HepG2 (cell line): Measurements from ENCODE around the gene NDUFS7. TPM values are rescaled to one million over a fixed set of nuclear protein-coding genes. Genes with fewer than 3 reads are reported as not detected.

ENCODE experiments used
- ATAC-seq: fragments of 200-7000 bp; cut with Tn5 transposase; 3 replicates; pipeline ENCODE4 v1.9.1; 2020; ENCODE audit warnings: mild to moderate bottlenecking, moderate library complexity
- BruUV-seq: library from RNA; stranded (reverse); fragments of 400-500 nt; replicated peaks from 2 replicates; lab custom pipeline; 2021; lab: Mats Ljungman, UMichigan
- CTCF ChIA-PET: fragments of 300-600 bp; formaldehyde crosslinking; extraction: SDS; loops from one replicate; lab custom pipeline; 2021; ENCODE audit warnings: low total read pairs, inconsistent platforms, low intra/inter-chr PET ratio; lab: Yijun Ruan, JAX
- POLR2A ChIA-PET: fragments of 350-600 bp; sonication (Branson Sonifier 250); formaldehyde crosslinking; loops from one replicate; lab custom pipeline; 2020; ENCODE audit warnings: antibody characterized with exemption, inconsistent platforms; lab: Yijun Ruan, JAX
- DNase-seq: peaks from one replicate; pipeline ENCODE4 v3.0.0-alpha.2; 2015; ENCODE audit warnings: low spot score
- FAIRE-seq: peaks from 3 replicates; lab custom pipeline; 2011; peaks lifted over from hg19 to GRCh38; lab: Jason Lieb, UNC
- H2AFZ ChIP-seq: one replicate; pipeline ENCODE4 v1.6.1; 2011; ENCODE audit warnings: low read length, inconsistent platforms
- H3K27ac ChIP-seq: fragments of 300-600 bp; 3 replicates; pipeline ENCODE4 v1.8.0; 2011; ENCODE audit warnings: mixed run types, mild to moderate bottlenecking, mixed read lengths, low read length, inconsistent platforms; ENCODE audit not compliant: insufficient read depth; ENCODE audit errors: extremely low read length
- H3K27me3 ChIP-seq, 2 experiments: fragments of 200-600 bp in 1 of 2; 2 replicates in 1 of 2; 3 replicates in 1 of 2; pipeline versions ENCODE4 v1.6.0 to v1.8.0; 2011; ENCODE audit warnings: low read length in 2 of 2, mild to moderate bottlenecking in 2 of 2, moderate library complexity in 2 of 2, inconsistent platforms in 1 of 2; ENCODE audit not compliant: insufficient read depth in 2 of 2, control insufficient read depth in 1 of 2
- H3K36me3 ChIP-seq, 2 experiments: fragments of 200-600 bp in 1 of 2; replicated peaks in 1 of 2; 2 replicates in 1 of 2; 3 replicates in 1 of 2; pipeline versions ENCODE4 v1.5.1 to v1.8.0; 2011; ENCODE audit warnings: low read length in 2 of 2, inconsistent platforms in 1 of 2; ENCODE audit not compliant: insufficient read depth in 2 of 2, control insufficient read depth in 1 of 2
- H3K4me1 ChIP-seq: 2 replicates; pipeline ENCODE4 v1.5.1; 2012; ENCODE audit warnings: low read length, inconsistent platforms; ENCODE audit not compliant: insufficient read depth
- H3K4me2 ChIP-seq: 2 replicates; pipeline ENCODE4 v1.6.0; 2011; ENCODE audit warnings: low read depth, low read length, inconsistent platforms
- H3K4me3 ChIP-seq, 3 experiments: fragments of 200-600 bp in 1 of 3; sonication (generic), shearing (Covaris generic) in 1 of 3; replicated peaks in 1 of 3; 2 replicates each; pipeline ENCODE4 v1.5.1; 2011 to 2016; ENCODE audit warnings: low read length in 3 of 3, inconsistent platforms in 2 of 3, low read depth in 2 of 3, mild to moderate bottlenecking in 2 of 3, control low read depth in 1 of 3, mixed read lengths in 1 of 3; ENCODE audit not compliant: insufficient read depth in 1 of 3
- H3K79me2 ChIP-seq: one replicate; pipeline ENCODE4 v1.6.1; 2011; ENCODE audit warnings: low read length, inconsistent platforms; ENCODE audit not compliant: insufficient read depth
- H3K9ac ChIP-seq: 2 replicates; pipeline ENCODE4 v1.6.0; 2011; ENCODE audit warnings: mild to moderate bottlenecking, low read depth, low read length, inconsistent platforms; ENCODE audit not compliant: insufficient read depth
- H3K9me3 ChIP-seq: 2 replicates; pipeline ENCODE4 v1.5.1; 2012; ENCODE audit warnings: mild to moderate bottlenecking, low read length
- H4K20me1 ChIP-seq: 2 replicates; pipeline ENCODE4 v1.6.0; 2011; ENCODE audit warnings: inconsistent platforms, mild to moderate bottlenecking, low read length, moderate library complexity; ENCODE audit not compliant: insufficient read depth
- CHD4 ChIP-seq: fragments of 200-600 bp; sonication (generic); IDR thresholded peaks from 2 replicates; pipeline ENCODE4 v1.7.0; 2017; ENCODE audit warnings: mild to moderate bottlenecking, low read length, borderline replicate concordance
- FOXP1 ChIP-seq, 2 experiments: fragments of 450-650 bp in 1 of 2; IDR thresholded peaks; 2 replicates each; pipeline ENCODE4 v1.6.1; 2017 to 2018; ENCODE audit warnings: antibody characterized with exemption in 1 of 2
- GTF3A ChIP-seq: sonication (generic); formaldehyde crosslinking; conservative IDR thresholded peaks from 2 replicates; pipeline ENCODE4 v1.4.0; 2020; ENCODE audit warnings: mild to moderate bottlenecking, missing genetic modification reagents
- SALL1 ChIP-seq: sonication (generic); formaldehyde crosslinking; IDR thresholded peaks from 2 replicates; pipeline ENCODE4 v1.8.0; 2022; ENCODE audit warnings: mild to moderate bottlenecking, missing genetic modification reagents
- SOX13 ChIP-seq, 3 experiments: fragments of 450-650 bp in 1 of 3; sonication (generic) in 1 of 3; formaldehyde crosslinking in 1 of 3; IDR thresholded peaks in 2 of 3; conservative IDR thresholded peaks in 1 of 3; 2 replicates each; pipeline versions ENCODE4 v1.5.0 to v1.6.1; 2016 to 2020; ENCODE audit warnings: antibody characterized with exemption in 1 of 3, mild to moderate bottlenecking in 1 of 3, missing compliant biosample characterization in 1 of 3, missing genetic modification reagents in 1 of 3, moderate library complexity in 1 of 3
- SUZ12 ChIP-seq: fragments of 150-350 bp; IDR thresholded peaks from 2 replicates; pipeline ENCODE4 v1.6.1; 2014; ENCODE audit warnings: low read depth, low read length
- USF2 ChIP-seq, 2 experiments: sonication (generic) in 1 of 2; formaldehyde crosslinking in 1 of 2; IDR thresholded peaks; 2 replicates each; pipeline versions ENCODE4 v1.5.1 to v1.6.1; 2011 to 2020; ENCODE audit warnings: borderline replicate concordance in 1 of 2, low read depth in 1 of 2, low read length in 1 of 2, mild to moderate bottlenecking in 1 of 2, missing genetic modification reagents in 1 of 2, moderate library complexity in 1 of 2
- ZBTB33 ChIP-seq: sonication (generic); formaldehyde crosslinking; IDR thresholded peaks from 2 replicates; pipeline ENCODE4 v1.4.0; 2020; ENCODE audit warnings: missing genetic modification reagents
- ZNF615 ChIP-seq: sonication (generic); formaldehyde crosslinking; IDR thresholded peaks from 2 replicates; pipeline ENCODE4 v1.5.0; 2020; ENCODE audit warnings: mild to moderate bottlenecking, missing genetic modification reagents, borderline replicate concordance
- ZNF788 ChIP-seq: sonication (generic); formaldehyde crosslinking; IDR thresholded peaks from 2 replicates; pipeline ENCODE4 v1.5.0; 2020; ENCODE audit warnings: mild to moderate bottlenecking, missing genetic modification reagents, borderline replicate concordance
- WGBS: methylation state at CpG from one replicate; pipeline ENCODE4 v1.1.6; 2017; ENCODE audit warnings: low lambda C conversion rate; 5-methylcytosine and 5-hydroxymethylcytosine counted together
- in situ Hi-C: cut with HindIII; loops from 2 replicates; pipeline ENCODE4 v1.10.0; 2017; ENCODE audit warnings: low pct_unique_long_range_greater_than_20kb; ENCODE audit not compliant: extremely low pct_ligation_motif_present
- intact Hi-C: fragments of 100-400 bp; cut with micrococcal nuclease; formaldehyde crosslinking; loops from one replicate; pipeline ENCODE4 v1.10.0; 2022; ENCODE audit not compliant: unreplicated experiment
- polyA plus RNA-seq, 8 experiments: library from polyadenylated mRNA; depleted of rRNA in 3 of 8; stranded (reverse) in 7 of 8; unstranded in 1 of 8; fragments of >200 nt; fragmentation: Illumina TruSeq in 4 of 8; extraction: Trizol in 4 of 8; gene quantifications; 2 replicates each; pipeline versions ENCODE4 v1.2.1 to v1.2.3, GENCODE V29; 2011 to 2016; ENCODE audit warnings: low read depth in 4 of 8, missing spikeins in 1 of 8, mixed read lengths in 1 of 8; ENCODE audit not compliant: insufficient read depth in 1 of 8
- total RNA-seq, 5 experiments: library from RNA; depleted of rRNA; stranded (reverse); fragments of >200 nt; fragmentation: Illumina TruSeq; extraction: Trizol; gene quantifications; 2 replicates each; pipeline ENCODE4 v1.2.3, GENCODE V29; 2016; ENCODE audit warnings: low read depth in 1 of 5
- TF ChIP-seq, protein P1 (sequence below): IDR thresholded peaks from 2 replicates; pipeline ENCODE4 v1.6.1; 2016; ENCODE audit warnings: mild to moderate bottlenecking

The NDUFS7 gene
- total and polyA plus RNA-seq, 2 of the 13 experiments (the other 11 are each of a cell fraction or from before 2014, with no cell fraction given), result 34.3 to 66.9 TPM

- H3K9me3 ChIP-seq, result no peaks in the 10 kb centered on the region
- peaks cover 43% of the 10 kb centered on the region for H3K4me1 ChIP-seq
- ChIA-PET CTCF (no interaction called here), POLR2A (interaction anchor here (1.0 to 3.4 kb wide), 7 partner anchors 9 to 139 kb away, joined by 3 to 24 read pairs (median 7); partner anchors contain the start of gene CIRBP)
- peaks cover 0 to under 1% of the 10 kb centered on the region in 2 experiments; a peak in 2 of 5 replicates for H3K36me3 ChIP-seq
- H3K4me2 ChIP-seq, result peak overlapping the region; percentile 50; the same call in 1 of the 2 replicates
- DNase-seq, result no peak
- H3K79me2 ChIP-seq, result peaks cover 13% of the 10 kb centered on the region
- ATAC-seq, result peak; percentile 34; the same call in 2 of the 3 replicates
- no peak overlapping the region for H3K9ac ChIP-seq
- no peak for FAIRE-seq
- H3K27ac ChIP-seq, result no peak overlapping the region
- 14% methylated on average over 9 of the region's 9 CpGs for WGBS
- peak overlapping the region in 2 of 3 experiments; percentile 3 to 95; a peak in 1 of 6 replicates for H3K4me3 ChIP-seq
- in situ Hi-C loops (no loop called here), intact Hi-C loops (no loop called here)
- H3K27me3 ChIP-seq, result no peaks in the 10 kb centered on the region; a peak in 1 of 5 replicates
- no peaks in the 10 kb centered on the region for H4K20me1 ChIP-seq
- TF ChIP-seq CHD4 (peak; percentile 66; the same call in 1 of the 2 replicates), ZNF788 (CRISPR knock-in tag) (no peak), ZBTB33 (CRISPR knock-in tag) (no peak), SUZ12 (no peak), SOX13 (IDR thresholded peaks at IDR 0.05) (no peak), SOX13 (CRISPR knock-in tag; conservative IDR thresholded peaks at IDR 0.05 in 1 of 2, IDR thresholded peaks at IDR 0.05 in 1 of 2) (0 out of 4 replicates have a peak, but pooled peaks of 1 of the 2 experiments have one; percentile 9), SALL1 (CRISPR knock-in tag) (no peak), USF2 (IDR thresholded peaks at IDR 0.05; ENCODE audit: low read depth, low read length) (no peak), USF2 (CRISPR knock-in tag; IDR thresholded peaks at IDR 0.05; ENCODE audit: borderline replicate concordance) (no peak), ZNF615 (CRISPR knock-in tag) (no peak), GTF3A (CRISPR knock-in tag) (no peak), FOXP1 (IDR thresholded peaks at IDR 0.05) (no peak), FOXP1 (CRISPR knock-in tag; IDR thresholded peaks at IDR 0.05) (no peak)
- TF ChIP-seq, protein P1, sequence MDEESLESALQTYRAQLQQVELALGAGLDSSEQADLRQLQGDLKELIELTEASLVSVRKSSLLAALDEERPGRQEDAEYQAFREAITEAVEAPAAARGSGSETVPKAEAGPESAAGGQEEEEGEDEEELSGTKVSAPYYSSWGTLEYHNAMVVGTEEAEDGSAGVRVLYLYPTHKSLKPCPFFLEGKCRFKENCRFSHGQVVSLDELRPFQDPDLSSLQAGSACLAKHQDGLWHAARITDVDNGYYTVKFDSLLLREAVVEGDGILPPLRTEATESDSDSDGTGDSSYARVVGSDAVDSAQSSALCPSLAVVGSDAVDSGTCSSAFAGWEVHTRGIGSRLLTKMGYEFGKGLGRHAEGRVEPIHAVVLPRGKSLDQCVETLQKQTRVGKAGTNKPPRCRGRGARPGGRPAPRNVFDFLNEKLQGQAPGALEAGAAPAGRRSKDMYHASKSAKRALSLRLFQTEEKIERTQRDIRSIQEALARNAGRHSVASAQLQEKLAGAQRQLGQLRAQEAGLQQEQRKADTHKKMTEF, result no peak
- no peak overlapping the region for H2AFZ ChIP-seq
- no TSS peak for BruUV-seq
Measured at GRCh38 chr19:1383017-1383311, 743 bp upstream of the NDUFS7 start.
